GM15510 (cell line): ENCODE results near the gene ATP2C1.

Experiments used
- POLR2A ChIP-seq: IDR thresholded peaks from 3 replicates; pipeline ENCODE4 v1.6.1; 2011; ENCODE audit warnings: borderline replicate concordance; ENCODE audit not compliant: insufficient read length; ENCODE audit errors: extremely low read depth

Gene ATP2C1

GRCh38 chr3:130876594-130876993 is 17.3 kb upstream of the ATP2C1 start:
- no peak for TF ChIP-seq POLR2A

- no peak for TF ChIP-seq POLR2A
Measured at GRCh38 chr3:130878464-130878863, 15.4 kb upstream of the ATP2C1 start.

DNA sequence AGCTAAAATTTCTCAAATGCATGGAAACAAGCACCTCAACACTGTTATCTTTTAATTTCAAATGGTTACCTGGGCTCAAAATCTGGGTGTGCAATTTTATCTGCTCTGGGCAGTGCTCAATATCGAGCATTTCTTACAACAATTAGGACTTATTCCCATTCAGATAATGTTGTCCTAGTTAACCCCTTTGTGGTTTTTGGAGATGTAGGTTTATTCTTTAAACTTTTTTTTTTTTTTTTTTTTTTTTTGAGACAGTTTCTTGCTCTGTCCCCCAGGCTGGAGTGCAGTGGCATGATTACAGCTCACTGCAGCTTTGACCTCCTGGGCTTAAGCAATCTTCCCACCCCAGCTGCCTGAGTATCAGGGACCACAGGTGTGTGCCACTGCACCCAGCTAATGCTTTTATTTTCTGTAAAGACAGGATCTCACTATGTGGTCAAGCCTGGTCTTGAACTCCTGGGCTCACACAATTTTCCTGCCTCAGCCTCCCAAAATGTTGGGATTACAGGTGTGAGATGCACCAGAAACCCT is 4.4 kb upstream of the ATP2C1 start:
- TF ChIP-seq POLR2A: no peak

- no peak for TF ChIP-seq POLR2A
Measured at GRCh38 chr3:130892759-130893375, 1.0 kb upstream of the ATP2C1 start.

- TF ChIP-seq POLR2A: no peak
Measured at GRCh38 chr3:130894130-130894985, 474 bp downstream of the ATP2C1 start.

- no peak for TF ChIP-seq POLR2A
Measured at GRCh38 chr3:130894986-130895280, 1.0 kb downstream of the ATP2C1 start.

DNA sequence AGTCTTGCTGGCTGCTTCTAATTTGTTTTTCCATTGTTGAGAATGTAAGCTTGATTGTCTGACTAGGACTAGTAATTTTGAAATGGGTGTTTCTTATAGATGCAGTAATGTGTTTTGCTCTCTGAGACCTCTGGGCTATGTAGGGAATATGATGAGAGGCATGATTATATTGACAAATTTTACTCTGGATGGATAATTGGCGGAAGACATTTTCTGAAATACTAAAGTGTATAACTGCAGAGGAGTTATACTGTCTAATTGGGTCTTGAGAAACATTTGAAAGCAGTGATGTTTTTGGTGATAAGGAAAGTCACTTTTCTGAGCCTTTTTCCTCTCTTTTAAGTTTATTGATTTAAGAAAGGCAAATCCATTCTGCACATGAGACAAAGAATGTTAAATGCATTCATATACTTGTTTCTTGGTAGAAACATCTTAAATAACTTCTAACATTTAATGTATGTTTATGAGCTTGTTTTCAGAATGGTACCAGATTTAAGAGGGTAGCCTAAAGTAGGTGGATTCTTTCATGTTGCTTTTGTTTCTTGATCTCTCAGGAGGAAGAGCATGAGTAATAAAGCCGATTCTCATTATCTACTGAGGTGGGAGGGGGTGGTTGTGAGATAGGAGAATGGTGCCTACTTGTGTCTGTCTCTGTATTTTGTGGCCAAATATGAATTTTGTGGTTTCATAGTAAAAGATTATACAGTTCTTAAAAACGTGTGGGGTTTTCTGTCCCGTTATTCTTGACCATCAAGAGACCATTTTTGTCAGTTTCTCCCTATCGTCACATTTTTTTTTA is 2.0 kb downstream of the ATP2C1 start:
- no peak for TF ChIP-seq POLR2A

GRCh38 chr3:130897316-130897715 is 3.4 kb downstream of the ATP2C1 start:
- no peak for TF ChIP-seq POLR2A

DNA sequence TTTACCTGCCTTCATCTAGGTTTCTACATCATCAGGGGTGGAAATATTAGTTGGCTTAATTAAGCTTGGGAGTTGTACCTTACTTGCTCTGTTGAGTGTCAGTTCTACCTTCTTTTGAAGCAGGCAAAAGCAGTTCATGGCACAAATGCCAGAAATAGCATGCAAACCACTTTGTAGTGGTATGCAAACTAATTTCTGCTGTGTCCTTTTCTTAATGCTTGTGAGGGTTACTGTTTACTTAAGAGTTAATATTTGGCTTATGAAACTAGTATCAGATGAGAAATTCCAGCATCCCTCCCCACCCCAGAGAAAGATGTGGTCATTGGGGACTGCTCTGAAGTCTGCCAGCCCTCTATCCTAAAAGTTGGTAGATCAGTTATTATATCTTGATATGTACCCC is 7.1 kb downstream of the ATP2C1 start:
- no peak for TF ChIP-seq POLR2A

DNA sequence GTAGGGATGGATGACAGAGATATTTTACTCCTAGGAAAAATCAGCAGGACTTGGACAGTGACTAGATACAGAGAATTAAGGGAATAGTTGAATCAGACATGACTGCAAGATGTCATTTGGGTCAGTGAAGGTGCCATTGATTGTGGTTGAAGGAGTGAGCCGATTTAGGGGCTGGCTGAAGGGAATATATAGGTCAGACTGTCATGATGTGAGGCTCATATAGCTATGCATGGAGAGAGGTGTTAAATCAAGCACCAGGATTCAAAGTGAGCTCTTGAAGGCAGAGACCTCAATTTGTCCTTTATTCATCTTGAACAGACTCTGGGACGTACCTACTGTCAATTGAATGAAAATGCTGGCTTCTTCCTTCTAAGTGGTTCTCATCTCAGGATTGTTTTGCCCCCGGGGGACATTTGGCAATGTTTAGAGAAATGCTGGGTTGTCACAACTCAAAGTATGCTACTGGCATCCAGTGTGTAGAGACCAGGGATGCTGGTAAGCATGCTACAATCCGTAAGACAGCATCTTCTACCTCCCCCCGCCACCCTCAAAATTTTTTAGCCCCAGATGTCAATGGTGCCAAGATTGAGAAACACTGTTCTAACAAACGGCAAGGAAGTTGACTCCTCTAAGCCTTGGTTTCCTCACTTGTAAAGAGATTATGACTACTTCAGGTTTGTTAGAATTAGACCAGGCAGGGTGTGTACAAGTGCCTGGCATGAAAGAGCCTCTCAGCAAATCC is 7.8 kb downstream of the ATP2C1 start:
- no peak for TF ChIP-seq POLR2A

DNA sequence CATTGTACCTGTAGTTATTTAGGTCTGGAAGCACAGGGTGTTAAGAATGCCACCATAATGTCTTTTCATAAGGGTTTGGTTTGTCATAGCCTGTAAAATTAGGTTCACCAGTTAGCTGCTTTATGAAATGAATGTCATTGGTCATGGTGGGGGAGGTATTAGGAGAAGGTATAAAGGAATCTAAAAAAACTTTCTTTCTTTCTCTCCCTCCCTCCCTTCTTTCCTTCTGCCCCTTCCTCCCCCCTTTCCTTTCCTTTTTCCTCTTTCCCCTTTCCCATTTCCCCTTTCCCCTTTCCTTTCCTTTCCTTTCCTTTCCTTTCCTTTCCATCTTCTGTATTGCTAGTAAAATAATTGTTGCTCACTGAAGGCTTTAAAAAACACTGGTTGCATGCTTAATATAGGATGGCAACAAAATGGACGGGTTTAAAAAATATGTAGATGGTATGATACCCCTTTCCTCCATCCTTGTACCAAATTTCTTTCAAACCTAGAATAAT is 9.6 kb downstream of the ATP2C1 start:
- no peak for TF ChIP-seq POLR2A

DNA sequence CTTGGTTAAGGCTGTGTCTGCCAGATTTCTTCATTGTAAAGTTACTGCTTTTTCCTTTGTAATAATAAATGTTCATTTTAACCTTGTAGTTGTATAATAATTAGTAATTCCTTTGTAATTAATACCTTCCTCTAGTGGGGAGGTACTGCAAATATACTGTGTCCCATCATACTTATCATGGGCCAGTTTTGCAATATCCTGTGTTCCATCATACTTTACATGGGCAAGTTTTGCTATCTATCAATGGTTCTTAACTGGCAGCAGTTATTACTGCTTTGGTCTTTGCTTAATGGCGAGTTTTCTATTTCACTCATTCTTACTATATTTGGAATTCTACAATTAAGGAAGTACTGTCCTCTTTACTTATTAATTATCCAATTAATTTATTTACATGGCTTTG is 10.6 kb downstream of the ATP2C1 start:
- TF ChIP-seq POLR2A: no peak

DNA sequence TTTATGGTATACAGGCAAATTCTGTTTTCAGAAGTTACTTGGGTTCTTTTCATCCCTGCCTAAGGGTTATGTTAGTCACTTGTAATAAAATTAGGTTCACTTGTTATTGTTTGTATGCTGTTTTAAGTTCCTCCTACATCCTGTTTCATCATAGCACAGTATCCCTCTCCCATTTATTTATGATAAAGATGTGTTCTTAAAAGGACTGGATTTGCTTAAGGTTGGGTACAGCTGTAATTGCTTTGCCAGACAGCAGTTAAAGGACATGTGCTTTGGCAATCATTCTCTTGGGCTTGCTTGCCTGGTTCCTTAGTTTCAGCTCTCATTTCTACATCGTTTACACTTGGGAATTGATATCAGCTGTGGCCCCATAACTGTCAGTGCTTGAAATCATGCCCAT is 11.7 kb downstream of the ATP2C1 start:
- no peak for TF ChIP-seq POLR2A

DNA sequence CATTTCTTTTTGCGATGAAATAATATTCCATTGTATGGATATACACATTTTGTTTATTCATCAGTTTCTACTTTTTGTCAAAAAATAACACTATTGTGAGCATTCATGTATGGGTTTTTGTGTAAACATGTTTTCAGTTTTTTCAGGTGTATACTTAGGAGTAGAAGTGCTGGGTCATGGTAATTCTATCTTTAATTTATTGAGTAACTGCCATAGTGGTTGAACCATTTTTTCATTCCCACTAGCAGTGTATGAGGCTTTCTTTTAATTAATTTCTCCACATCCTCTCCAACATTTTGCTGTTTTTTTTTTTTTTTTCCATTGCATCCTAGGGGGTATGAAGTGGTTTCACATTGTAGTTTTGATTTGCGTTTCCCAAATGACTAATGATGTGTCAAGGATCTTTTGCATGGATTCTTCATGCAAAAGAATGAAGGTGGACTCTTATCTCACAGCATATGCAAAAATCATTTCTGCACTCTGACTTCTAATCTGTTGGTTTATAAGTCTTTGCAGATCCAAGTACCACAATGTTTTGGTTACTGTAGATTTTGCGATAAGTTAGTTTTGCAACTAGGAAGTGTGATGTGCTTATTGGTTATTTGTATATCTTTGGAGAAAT is 12.6 kb downstream of the ATP2C1 start:
- no peak for TF ChIP-seq POLR2A

GRCh38 chr3:130907500-130907899 is 13.6 kb downstream of the ATP2C1 start:
- no peak for TF ChIP-seq POLR2A

DNA sequence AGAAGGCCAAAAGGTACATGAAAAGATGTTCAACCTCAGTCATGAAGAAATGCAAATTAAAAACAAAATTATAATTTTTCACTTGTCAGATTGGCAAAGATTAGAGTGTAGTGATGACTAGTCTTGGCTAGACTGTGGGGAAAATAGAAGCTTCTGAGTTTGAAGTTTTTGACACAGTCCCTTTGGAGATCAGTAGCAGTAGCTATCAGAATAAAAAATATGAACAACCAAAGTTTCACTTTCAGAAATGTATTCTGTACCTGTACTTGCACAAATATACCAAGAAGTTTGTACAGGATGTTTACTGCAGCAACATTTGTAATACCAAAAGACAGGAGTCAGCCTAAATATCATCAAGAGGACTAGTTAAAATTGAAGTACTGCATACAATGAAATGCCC is 14.1 kb downstream of the ATP2C1 start:
- no peak for TF ChIP-seq POLR2A
